NT2/D1 (cell line): ENCODE measurements around the gene AKT3.

Experiments used
- SUZ12 ChIP-seq: IDR thresholded peaks from 2 replicates; pipeline ENCODE4 v1.6.1; 2011; ENCODE audit not compliant: insufficient read length, insufficient read depth; ENCODE audit errors: extremely low read depth
- YY1 ChIP-seq: IDR thresholded peaks from 2 replicates; pipeline ENCODE4 v1.6.1; 2011; ENCODE audit not compliant: insufficient read length, insufficient read depth
- ZNF274 ChIP-seq: IDR thresholded peaks from 2 replicates; pipeline ENCODE4 v1.6.1; 2011; ENCODE audit warnings: mild to moderate bottlenecking, low read depth, low read length

DNA sequence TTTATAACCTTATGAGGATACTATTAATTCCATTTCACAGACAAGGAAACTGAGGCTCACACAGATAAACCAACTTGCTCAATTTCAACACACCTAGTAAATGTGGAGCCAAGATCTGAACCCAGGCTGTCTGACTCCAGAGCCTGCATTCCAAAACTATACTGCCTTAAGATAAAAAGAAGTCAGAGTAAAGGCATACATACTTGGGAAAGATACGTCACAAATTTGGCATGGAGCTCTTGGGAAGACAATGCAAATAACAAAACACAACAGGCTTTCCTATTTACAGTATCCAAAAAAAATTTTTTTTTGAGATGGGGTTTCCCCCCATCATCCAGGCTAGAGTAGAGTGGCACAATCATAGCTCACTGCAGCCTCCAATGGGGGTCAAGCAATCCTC is 5.9 kb downstream of the AKT3 start:
- TF ChIP-seq SUZ12 (no peak), ZNF274 (no peak), YY1 (no peak)
